Inflammatory macrophage treated with lipopolysaccharide for 4 hours (primary cell): ENCODE measurements around the gene C1orf210.

Experiments
- DNase-seq: peaks from one replicate; pipeline ENCODE4 v3.0.0-alpha.2; 2020

C1orf210 gene

DNA sequence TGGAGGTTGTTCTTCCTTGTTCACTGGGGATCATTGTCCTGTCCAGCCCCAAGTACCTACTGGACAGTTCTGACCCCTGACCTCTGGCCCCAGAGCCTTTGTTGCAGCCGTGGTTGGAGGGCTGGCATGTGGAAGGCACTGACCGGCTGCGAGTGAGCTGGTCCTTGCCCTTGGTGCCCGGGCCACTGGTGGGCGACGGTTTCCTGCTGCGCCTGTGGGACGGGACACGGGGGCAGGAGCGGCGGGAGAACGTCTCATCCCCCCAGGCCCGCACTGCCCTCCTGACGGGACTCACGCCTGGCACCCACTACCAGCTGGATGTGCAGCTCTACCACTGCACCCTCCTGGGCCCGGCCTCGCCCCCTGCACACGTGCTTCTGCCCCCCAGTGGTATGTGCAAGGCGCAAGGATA is 26.8 kb upstream of the C1orf210 start:
- no peak for DNase-seq

DNA sequence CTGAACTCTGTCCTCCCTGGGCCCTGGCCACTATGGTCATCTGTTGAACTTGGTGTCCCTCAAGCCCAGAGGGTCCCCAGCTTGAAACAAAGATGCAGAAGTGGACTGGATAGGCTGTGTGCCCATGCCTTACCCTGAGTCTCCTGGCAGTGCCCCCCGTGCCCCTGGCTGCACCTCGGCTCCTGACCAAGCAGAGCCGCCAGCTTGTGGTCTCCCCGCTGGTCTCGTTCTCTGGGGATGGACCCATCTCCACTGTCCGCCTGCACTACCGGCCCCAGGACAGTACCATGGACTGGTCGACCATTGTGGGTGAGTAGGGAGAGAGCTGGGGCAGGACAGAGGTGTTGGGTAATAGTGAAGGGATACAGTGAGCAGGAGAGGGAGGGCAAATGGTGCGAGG is 26.1 kb upstream of the C1orf210 start:
- no peak for DNase-seq

DNA sequence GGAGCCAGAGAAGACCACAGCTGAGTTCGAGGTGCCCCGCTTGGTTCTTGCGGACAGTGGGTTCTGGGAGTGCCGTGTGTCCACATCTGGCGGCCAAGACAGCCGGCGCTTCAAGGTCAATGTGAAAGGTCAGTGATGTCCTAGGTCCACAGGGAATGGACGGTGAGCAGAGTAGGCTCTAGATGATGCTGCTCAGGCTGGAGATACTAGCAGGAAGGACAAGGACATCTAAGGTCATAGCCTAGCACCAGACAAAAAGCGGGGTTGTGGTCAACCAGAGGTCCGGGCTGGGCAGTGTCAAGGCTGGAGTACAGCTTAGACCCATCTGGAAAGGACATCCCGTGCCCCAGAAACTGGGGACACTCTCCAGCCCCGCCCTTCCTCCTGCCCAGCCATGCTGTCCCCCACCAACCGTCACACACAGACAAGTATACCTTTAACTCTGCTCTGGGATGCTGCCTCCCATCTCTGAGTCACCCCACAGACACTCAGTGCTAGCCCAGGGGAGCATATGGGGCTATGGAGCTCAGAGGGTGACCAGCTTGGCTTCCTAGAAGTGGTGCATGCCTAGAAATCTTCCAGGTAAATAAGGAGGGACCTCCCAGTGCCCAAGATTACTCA is 24.1 kb upstream of the C1orf210 start:
- no peak for DNase-seq

GRCh38 chr1:43308635-43309404 is 23.4 kb upstream of the C1orf210 start:
- no peak for DNase-seq

GRCh38 chr1:43307458-43308158 is 22.2 kb upstream of the C1orf210 start:
- DNase-seq = no peak

- DNase-seq = no peak
Measured at GRCh38 chr1:43306688-43307457, 21.5 kb upstream of the C1orf210 start.

DNA sequence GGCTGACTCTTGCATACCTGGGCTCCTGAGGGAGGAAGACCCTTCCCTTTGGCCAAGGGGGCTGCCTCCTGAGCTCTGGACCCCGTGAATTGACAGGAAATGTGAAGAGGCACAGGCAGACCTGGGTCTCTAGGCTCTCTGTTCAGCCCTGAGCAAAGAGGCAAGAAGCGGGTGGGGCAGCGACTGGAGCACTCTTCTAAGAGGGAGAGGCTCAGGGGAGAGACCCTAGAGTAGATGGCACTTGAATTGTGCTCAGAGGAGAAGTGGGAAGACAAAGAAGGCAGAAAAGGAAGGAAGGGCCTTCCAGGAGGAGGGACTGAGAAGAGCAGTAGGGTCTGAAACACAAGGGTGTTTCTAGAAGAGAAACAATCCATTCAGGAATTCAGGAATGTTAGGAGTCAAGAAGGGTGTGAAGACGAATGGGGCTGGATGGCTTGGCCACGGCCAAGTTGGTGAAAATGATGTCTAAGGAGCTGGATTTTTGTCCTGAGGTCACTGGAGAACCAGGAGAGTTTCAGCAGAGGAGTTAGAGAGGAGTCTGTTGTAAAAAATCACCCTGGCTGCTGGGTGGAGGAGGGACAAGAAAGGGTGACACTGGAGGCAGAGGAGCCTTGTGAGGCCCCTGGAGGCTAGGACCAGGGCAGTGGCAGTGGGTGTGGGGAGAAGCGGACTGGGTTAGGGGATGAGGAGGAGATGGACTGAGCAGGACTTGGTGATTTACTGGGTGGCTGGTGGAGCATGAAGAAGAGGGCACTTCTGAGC is 20.7 kb upstream of the C1orf210 start:
- DNase-seq = no peak

- DNase-seq = no peak
Measured at GRCh38 chr1:43305461-43305860, 20.1 kb upstream of the C1orf210 start.

GRCh38 chr1:43304771-43305300 is 19.5 kb upstream of the C1orf210 start:
- DNase-seq = no peak

DNA sequence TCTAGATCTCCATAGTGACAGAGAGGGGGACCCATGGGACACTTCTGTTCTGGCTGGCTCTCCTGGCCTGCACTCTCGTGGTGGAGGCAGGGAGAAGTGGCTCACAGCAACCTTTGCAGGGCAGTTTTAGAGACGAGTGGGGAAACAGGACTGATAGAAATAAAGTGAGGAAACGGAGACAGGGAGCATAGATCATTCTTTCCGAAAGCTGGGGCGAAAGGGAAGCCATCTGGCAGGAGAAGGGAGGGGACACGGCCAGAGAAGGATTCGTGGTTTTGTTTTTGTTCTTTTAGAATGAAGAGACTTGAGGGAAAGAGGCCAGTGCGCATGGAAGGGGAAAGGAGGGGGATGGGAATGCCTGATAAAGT is 18.9 kb upstream of the C1orf210 start:
- no peak for DNase-seq

DNA sequence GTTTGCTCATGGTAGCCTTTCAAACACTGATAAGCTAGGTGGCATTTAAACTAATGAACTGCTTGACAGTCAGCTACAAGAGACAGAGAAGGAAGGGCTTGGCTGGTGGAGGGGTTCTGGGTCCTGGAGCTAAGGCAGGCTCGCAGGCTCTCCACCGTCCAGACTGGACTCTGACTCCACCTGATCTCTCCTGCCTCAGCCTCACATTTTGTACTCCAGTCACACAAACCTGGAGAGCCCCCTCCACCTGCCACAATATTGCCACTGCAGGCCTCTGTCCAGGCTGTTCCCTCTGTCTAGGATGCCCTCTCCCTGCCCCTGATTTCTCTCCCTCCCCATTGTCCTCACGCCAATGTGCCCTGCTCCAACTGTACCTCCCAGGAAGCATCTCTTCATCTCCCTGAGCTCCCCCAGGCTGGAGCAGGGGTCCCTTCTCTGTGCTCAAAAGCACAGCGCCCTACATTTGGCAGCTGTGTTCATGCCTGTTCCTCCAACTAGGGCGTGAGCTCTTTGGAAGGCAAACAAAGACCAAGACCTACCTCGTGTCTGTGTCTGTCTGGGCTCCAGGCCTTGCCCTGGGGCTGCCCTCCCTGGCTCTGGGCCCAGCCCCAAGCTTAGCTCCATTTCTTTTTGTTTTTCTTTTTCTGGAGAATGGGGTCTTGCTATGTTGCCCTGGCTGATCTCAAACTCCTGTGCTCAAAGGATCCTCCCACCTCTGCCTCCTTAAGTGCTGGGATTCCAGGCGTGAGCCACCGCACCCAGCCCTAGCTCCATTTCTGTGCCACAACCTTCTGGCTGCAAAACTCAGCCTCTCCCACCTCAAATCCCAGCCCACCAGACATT is 18.3 kb upstream of the C1orf210 start:
- no peak for DNase-seq

GRCh38 chr1:43302721-43303470 is 17.5 kb upstream of the C1orf210 start:
- no peak for DNase-seq

DNA sequence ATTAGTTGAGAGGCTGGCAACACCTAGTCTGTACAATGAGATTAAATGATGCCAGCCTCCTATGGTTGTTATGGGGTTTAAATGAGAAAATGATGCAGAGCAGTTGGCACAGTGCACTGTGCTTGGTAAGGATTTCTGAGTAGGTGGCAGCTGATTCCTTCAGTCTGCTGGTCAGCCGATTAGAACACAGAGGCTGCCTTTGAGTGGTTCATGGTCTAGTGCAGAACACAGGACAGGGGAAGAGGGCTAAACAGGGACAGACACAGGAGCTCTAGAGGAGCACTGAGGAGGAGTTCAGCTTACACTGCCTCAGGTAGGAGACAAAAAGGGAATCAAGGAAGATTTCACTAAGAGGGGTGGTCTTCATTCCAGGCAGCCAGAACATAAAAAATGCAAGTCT is 16.8 kb upstream of the C1orf210 start:
- DNase-seq = no peak

GRCh38 chr1:43300378-43301094 is 15.2 kb upstream of the C1orf210 start, which contains the start of gene TIE1:
TSS of gene TIE1 (plus strand) at chr1:43300982. CDS start at chr1:43301072, 90 bp downstream.
- no peak for DNase-seq

DNA sequence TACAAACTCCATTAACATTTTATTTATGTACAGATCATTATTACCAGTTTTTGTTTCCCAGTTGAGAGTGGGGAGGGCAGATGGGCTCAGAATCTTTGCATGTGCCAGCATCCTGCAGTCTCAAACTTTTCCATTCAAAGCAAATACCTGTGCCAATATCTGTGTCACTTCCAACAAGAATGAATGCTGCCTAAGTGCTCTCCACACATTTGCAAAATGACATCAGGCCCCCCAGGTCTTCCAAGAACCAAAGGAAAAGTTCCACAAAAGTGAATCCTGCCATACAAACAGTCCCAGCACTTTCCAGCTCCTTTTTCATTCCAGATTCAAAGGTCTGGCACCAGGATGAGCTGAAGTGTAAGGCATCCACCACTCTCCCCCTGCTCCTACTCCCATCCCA is 13.7 kb upstream of the C1orf210 start:
- no peak for DNase-seq

GRCh38 chr1:43298055-43298454 is 12.7 kb upstream of the C1orf210 start:
- no peak for DNase-seq

DNA sequence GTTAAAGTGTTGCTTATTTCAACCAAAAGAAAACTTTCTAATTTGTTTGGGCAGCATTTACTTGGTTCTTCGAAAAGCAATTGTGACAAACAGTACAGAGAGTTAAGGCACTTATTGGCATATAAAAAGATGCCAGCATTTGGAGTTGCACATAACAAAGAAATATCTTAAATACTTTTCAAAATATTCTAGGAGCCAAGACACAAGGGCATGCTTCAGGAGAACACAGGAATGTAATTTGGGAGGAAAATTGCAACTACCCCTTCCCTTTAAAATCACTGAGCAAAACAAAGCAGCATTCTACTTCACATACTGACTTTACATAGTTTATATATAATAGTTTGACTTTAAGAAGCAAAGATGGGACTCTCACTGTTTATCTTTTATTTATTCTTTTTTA is 10.8 kb upstream of the C1orf210 start:
- no peak for DNase-seq

DNA sequence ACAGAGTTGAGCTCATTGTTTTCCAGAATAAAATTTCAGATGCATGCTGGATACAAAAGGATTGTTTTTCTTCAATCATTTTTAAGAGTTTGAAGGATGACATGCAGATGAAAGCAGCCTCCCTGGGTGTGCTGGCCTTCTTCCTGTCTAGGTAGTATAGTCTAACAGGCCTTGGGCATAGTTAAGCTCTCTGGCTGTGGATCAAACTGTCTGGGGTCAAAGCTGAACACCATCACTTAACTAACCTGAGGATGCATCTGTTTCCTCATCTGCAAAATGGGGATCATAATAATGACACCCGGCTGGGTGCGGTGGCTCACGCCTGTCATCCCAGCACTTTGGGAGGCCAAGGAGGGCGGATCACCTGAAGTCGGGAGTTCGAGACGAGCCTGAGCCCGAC is 9.4 kb upstream of the C1orf210 start:
- DNase-seq = no peak

GRCh38 chr1:43293896-43294760 is 8.7 kb upstream of the C1orf210 start:
- peak; percentile 54 for DNase-seq
